Endothelial cell (in vitro differentiated cells): ENCODE results near the gene GPM6B. TPM values are rescaled to one million over a fixed set of nuclear protein-coding genes. Genes with fewer than 3 reads are reported as not detected.

Source experiments
- DNase-seq: peaks from one replicate; pipeline ENCODE4 v3.0.0; 2021; ENCODE audit warnings: low spot score
- H3K27ac Mint-ChIP-seq: one replicate; pipeline ENCODE4 v1.8.0; 2021; ENCODE audit warnings: mixed read lengths, inconsistent platforms; ENCODE audit not compliant: unreplicated experiment
- H3K27me3 Mint-ChIP-seq: one replicate; pipeline ENCODE4 v1.8.0; 2021; ENCODE audit warnings: mild to moderate bottlenecking, moderate library complexity, mixed read lengths, inconsistent platforms; ENCODE audit not compliant: unreplicated experiment
- H3K36me3 Mint-ChIP-seq: one replicate; pipeline ENCODE4 v1.8.0; 2021; ENCODE audit warnings: mild to moderate bottlenecking, low read depth, mixed read lengths, inconsistent platforms; ENCODE audit not compliant: unreplicated experiment
- H3K4me1 Mint-ChIP-seq: one replicate; pipeline ENCODE4 v1.8.0; 2021; ENCODE audit warnings: mild to moderate bottlenecking, mixed read lengths, inconsistent platforms; ENCODE audit not compliant: unreplicated experiment
- H3K4me3 Mint-ChIP-seq: one replicate; pipeline ENCODE4 v1.8.0; 2021; ENCODE audit warnings: mild to moderate bottlenecking, mixed read lengths, inconsistent platforms; ENCODE audit not compliant: unreplicated experiment
- H3K9me3 Mint-ChIP-seq: one replicate; pipeline ENCODE4 v1.8.0; 2021; ENCODE audit warnings: mixed read lengths, inconsistent platforms; ENCODE audit not compliant: unreplicated experiment
- total RNA-seq: library from RNA; stranded (reverse); fragmentation: NEBNext Ultra II Directional; extraction: Animal tissue kit (Norgen Biotek cat#: 25700); gene quantifications from one replicate; pipeline ENCODE4 v1.2.1, GENCODE V29; 2021; ENCODE audit not compliant: unreplicated experiment
- TF ChIP-seq, protein P1 (sequence below): fragments of 200-600 bp; sonication (generic); IDR thresholded peaks from one replicate; pipeline ENCODE4 v1.5.0; 2021; ENCODE audit warnings: antibody characterized with exemption; ENCODE audit not compliant: unreplicated experiment

The GPM6B gene
- total RNA-seq, 1 donor from 2014 or later, result 18.8 TPM

DNA sequence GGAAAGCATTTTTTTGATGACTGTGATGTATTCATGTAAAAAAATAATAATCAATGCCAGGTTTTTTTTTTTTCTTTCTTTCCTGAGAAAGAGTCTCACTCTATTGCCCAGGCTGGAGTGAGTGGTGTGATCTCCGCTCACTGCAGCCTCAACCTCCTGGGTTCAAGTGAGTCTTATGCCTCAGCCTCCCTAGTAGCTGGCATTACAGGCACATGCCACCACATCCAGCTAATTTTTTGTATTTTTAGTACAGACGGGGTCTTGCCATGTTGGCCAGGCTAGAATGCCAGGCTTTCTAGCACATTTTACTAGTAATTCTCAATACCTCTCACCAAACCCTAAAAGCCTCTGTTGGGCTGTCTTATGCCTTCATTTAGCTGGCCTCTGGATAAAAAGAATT lies 25.7 kb downstream of the GPM6B start:
- no peak overlapping the region for H3K27ac Mint-ChIP-seq

DNA sequence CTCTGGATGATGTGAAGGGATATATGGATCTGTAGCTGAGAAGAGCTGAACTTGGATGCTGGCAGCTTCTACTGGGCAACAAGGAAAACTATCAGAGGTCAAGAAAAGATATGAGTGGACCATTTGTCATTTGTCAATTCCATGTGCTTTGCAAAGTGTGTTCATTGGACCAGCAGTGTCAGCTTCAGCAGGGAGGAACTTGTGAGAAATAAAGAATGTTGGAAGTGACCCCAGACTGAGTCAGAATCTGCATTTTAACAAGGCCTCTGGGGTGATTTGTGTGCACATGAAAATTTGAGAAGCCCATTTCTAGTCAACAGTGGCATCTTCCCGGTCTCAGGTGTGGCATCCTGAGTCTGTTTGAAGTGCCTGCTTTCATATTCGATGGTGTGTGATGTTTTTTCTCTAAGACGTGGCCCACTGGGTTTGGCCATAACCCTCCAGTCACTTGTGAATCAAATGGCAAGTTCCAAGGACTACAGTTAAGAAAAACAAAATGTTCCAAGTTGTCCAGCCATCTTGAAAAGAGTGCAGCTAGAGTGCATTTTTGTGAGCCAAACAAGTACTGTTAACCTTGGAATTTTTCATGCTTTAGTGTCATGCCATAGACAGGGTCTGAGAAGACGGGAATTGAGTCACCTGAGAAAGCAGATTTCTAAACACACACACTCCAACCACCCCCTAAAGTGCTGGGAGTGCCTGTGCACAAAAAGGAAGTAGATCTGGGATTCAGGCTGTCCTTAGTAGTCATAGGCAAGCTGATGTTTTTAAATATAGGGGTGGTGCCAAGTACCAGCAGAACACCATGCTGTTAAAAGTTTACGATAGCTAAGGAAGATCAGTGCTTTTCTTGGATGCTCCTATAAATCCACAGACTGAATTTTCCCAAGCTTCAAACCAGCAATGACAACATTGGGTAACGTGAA lies 26.4 kb downstream of the GPM6B start:
- no peak for DNase-seq
- Mint-ChIP-seq H3K27me3 (no peaks in the 10 kb centered on the region), H3K36me3 (no peaks in the 10 kb centered on the region), H3K27ac (no peak overlapping the region), H3K4me1 (no peaks in the 10 kb centered on the region), H3K9me3 (no peaks in the 10 kb centered on the region), H3K4me3 (no peak overlapping the region)
- TF ChIP-seq, protein P1, sequence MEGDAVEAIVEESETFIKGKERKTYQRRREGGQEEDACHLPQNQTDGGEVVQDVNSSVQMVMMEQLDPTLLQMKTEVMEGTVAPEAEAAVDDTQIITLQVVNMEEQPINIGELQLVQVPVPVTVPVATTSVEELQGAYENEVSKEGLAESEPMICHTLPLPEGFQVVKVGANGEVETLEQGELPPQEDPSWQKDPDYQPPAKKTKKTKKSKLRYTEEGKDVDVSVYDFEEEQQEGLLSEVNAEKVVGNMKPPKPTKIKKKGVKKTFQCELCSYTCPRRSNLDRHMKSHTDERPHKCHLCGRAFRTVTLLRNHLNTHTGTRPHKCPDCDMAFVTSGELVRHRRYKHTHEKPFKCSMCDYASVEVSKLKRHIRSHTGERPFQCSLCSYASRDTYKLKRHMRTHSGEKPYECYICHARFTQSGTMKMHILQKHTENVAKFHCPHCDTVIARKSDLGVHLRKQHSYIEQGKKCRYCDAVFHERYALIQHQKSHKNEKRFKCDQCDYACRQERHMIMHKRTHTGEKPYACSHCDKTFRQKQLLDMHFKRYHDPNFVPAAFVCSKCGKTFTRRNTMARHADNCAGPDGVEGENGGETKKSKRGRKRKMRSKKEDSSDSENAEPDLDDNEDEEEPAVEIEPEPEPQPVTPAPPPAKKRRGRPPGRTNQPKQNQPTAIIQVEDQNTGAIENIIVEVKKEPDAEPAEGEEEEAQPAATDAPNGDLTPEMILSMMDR, result no peak

More for the DNA sequence above, 25.7 kb downstream of the GPM6B start:
- H3K9me3 Mint-ChIP-seq, result no peaks in the 10 kb centered on the region
- no peak overlapping the region for H3K4me3 Mint-ChIP-seq
- no peaks in the 10 kb centered on the region for H3K36me3 Mint-ChIP-seq
- H3K27me3 Mint-ChIP-seq, result no peaks in the 10 kb centered on the region
- TF ChIP-seq, protein P1, result no peak
- no peak for DNase-seq
- H3K4me1 Mint-ChIP-seq, result no peaks in the 10 kb centered on the region

GRCh38 chrX:13786048-13786447 lies 30.8 kb downstream of the GPM6B start:
- Mint-ChIP-seq H3K9me3 (no peaks in the 10 kb centered on the region), H3K27ac (no peak overlapping the region), H3K36me3 (no peaks in the 10 kb centered on the region), H3K27me3 (no peaks in the 10 kb centered on the region), H3K4me3 (no peak overlapping the region), H3K4me1 (peaks cover 7% of the 10 kb centered on the region)
- TF ChIP-seq, protein P1, result no peak
- no peak for DNase-seq

DNA sequence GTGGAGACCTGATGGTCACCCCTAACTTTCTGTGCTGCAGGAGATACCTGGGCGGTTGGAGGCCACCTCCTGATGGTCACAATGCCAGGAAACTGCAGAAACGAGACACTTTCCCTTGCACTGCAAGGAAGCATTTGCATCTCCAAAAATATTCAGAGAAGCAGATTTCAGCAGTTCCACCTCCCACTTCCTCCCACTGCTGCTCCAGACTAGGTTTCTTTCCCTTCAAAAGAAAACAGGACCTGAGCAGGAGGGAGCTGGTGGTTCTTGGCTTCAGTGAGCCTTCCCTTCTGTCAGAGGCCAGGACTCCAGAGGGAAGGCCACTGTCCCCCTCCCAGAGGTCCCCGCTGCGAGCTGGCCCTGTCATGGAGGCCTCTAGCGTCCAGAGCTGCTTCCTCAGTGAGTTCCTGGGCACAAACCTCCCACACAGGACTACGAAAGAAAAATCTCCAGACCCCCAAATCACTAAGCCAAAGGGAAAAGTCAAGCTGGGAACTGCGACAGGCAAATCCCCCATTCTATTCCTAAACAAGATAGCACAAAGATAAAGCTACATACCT lies 35.9 kb downstream of the GPM6B start:
- Mint-ChIP-seq H3K27ac (no peak overlapping the region), H3K36me3 (no peaks in the 10 kb centered on the region), H3K27me3 (no peaks in the 10 kb centered on the region), H3K4me1 (peaks cover 8% of the 10 kb centered on the region), H3K4me3 (no peak overlapping the region), H3K9me3 (no peaks in the 10 kb centered on the region)
- no peak for DNase-seq
- TF ChIP-seq, protein P1, result no peak

DNA sequence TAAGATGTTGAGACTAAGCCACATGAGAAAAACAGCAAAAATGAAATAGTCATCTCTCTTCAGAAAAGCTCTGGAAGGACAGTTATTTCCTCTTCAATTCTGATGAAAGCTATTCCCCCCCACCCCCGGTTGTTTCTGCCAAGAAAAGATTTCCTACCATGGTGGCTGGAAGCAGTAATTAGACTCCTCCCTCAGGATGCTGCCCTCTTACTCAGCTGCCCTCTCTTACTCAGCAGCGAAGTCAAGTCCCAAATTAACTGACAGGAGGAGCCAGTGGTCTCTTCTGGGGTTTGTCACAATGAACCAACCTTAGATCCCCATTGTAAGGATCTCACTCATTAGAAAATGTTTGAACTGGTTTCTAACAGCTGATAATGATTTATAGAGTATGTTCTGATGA lies 38.0 kb downstream of the GPM6B start:
- peak; percentile 4 for DNase-seq
- Mint-ChIP-seq H3K4me3 (no peak overlapping the region), H3K9me3 (no peaks in the 10 kb centered on the region), H3K4me1 (peaks cover 8% of the 10 kb centered on the region), H3K36me3 (no peaks in the 10 kb centered on the region), H3K27ac (no peak overlapping the region), H3K27me3 (no peaks in the 10 kb centered on the region)
- TF ChIP-seq, protein P1, result no peak
